A549 treated with CORT108297 at 1 μM for 4 hours (cell line): ENCODE data around the gene SEMA4G. TPM values are rescaled to one million over a fixed set of nuclear protein-coding genes. Genes with fewer than 3 reads are reported as not detected.

Source experiments
- total RNA-seq: library from RNA; stranded (reverse); fragments of 200-300 nt; extraction: Qiagen RNA extraction; gene quantifications from 5 replicates; pipeline ENCODE4 v1.2.3, GENCODE V29; 2022

The SEMA4G gene, protein sequence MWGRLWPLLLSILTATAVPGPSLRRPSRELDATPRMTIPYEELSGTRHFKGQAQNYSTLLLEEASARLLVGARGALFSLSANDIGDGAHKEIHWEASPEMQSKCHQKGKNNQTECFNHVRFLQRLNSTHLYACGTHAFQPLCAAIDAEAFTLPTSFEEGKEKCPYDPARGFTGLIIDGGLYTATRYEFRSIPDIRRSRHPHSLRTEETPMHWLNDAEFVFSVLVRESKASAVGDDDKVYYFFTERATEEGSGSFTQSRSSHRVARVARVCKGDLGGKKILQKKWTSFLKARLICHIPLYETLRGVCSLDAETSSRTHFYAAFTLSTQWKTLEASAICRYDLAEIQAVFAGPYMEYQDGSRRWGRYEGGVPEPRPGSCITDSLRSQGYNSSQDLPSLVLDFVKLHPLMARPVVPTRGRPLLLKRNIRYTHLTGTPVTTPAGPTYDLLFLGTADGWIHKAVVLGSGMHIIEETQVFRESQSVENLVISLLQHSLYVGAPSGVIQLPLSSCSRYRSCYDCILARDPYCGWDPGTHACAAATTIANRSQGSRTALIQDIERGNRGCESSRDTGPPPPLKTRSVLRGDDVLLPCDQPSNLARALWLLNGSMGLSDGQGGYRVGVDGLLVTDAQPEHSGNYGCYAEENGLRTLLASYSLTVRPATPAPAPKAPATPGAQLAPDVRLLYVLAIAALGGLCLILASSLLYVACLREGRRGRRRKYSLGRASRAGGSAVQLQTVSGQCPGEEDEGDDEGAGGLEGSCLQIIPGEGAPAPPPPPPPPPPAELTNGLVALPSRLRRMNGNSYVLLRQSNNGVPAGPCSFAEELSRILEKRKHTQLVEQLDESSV
- 8.0 to 10.4 TPM (median 9.7 TPM) in 5 replicates for total RNA-seq

DNA sequence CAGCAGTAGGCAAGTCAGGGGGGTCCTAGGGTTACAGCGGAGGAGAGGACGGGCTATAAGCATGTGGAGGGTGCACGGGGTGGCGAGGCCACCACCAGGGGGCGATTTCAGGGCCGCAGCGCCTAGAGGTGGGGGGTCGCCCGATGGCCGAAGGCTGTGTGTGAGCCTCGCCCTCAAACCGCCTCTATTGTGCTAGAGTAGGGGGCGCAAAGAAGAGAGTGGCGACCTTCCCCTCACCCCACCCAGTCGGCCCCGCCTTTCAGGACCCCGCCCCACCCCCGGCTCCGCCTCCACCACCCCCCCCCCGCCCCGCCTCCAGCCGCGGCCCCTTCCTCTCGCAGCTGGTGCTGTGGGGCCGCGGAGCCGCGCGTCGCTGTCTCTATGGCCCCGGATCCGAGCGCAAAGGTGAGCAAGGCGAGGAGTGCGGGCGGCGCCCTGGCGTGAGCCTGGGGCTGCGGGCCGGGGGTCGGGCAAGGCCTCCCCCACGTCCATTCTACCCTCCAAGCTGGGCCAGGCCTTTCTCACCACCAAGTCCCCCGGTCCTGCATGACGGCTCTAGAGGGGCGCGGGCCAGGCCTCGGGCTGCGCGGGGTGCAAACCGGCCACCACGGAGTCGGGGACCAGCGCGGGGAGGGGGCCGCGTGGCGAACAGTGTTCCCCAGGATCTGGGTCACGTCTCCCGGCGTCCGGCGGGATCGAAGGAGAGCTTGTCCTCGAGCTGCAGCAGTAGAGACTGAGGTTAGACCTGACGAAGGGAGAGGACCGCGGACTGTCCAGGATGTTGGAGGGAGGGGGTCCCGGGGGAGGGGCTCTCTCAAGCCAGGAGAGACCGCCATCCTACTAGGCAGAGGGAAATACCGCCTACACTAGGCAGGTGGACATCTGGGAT, at the start of gene SEMA4G:
Gene SEMA4G (plus strand): TSS at position 318 of the 889 bp plus-strand sequence. CDS start 3,409 bp downstream, outside the sequence.

DNA sequence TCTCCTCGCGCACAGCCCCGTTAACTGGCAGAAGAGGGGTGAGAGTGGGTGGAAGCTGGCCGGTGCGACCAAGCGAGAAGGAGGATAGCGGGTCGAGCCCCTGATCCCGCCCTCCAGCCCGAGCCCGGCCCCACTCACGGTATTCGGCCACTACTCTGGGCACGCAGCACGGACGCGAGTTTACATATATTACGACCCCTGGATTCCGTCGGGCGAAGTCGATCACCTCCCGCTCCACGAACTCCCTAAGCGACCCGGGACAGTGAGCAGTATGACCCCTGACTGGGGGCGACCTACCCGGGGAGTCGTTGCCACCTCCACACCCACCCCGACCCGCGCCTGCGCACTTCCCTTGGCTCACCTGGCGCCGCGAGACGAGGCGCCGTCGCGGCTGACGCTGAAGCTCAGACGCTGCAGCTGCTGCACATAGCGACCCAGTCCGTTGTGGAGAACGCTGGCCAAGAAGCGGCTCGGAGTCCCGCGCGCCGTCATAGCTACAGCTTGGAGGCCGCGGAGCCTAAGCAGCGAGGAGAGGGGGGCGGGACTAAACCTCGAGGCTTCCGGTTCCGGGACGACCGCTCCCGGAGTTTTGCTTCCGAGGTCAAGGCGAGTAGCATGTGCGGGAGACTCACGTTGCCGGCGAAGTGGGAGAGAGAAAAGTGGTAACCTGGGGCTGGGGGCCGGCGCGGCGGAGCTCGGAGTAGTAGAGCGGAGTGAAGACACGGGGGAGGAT, 17.8 kb downstream of the SEMA4G start, which contains the start of the genes MRPL43 and TWNK:
Gene MRPL43 (minus strand): TSS at position 546 of the 733 bp plus-strand sequence. CDS start 54 bp downstream, at position 492.
Gene TWNK (plus strand): TSS at position 592 of the 733 bp plus-strand sequence. CDS start 668 bp downstream, outside the sequence.

DNA sequence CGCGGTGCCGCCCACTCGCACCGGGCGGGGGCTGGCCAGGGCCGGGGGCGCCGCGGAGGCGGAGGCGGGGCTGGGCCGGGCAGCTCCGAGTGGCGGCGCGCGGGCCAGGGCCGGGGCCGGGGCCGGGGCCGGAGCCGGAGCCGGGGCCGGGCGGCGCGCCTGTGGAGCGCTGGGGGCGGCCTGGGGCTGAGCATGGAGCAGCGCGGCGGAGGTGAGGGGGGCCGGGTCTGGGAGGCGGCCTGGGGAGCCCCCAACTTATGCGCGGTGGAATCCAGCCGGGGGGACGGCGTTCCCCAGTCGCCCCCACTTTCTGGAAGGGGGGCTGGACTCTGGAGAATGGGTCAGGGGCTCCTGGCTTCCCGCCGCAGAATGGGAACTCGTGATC, 30.4 kb downstream of the SEMA4G start, which contains the start of gene LZTS2:
Gene LZTS2 (plus strand): TSS at position 67 of the 385 bp plus-strand sequence. CDS start 2,731 bp downstream, outside the sequence.

Other genes with a start within 250 kb of the SEMA4G start
- 0.09 to 0.30 TPM (median 0.19 TPM) in 5 replicates for gene PAX2, start 223.9 kb upstream of the SEMA4G start, total RNA-seq
- 9.1 to 11.1 TPM (median 9.5 TPM) in 5 replicates for gene SLF2, start 56.5 kb upstream of the SEMA4G start, total RNA-seq
- gene MRPL43, start 18.0 kb downstream of the SEMA4G start, total RNA-seq = 68.2 to 102 TPM (median 100 TPM) in 5 replicates
- 37.5 to 46.4 TPM (median 41.9 TPM) in 5 replicates for gene TWNK, start 18.0 kb downstream of the SEMA4G start, total RNA-seq
- gene LZTS2, start 30.3 kb downstream of the SEMA4G start, total RNA-seq = 28.6 to 49.6 TPM (median 44.5 TPM) in 5 replicates
- gene PDZD7, start 61.6 kb downstream of the SEMA4G start, total RNA-seq = 0.48 to 1.4 TPM (median 0.92 TPM) in 5 replicates
- gene SFXN3, start 61.7 kb downstream of the SEMA4G start, total RNA-seq = 42.5 to 54.1 TPM (median 47.8 TPM) in 5 replicates
- gene KAZALD1, start 92.5 kb downstream of the SEMA4G start, total RNA-seq = 1.6 to 3.6 TPM (median 2.8 TPM) in 5 replicates
- 0.05 to 0.06 TPM in 2 of 5 replicates, not detected in the others for gene TLX1, start 161.8 kb downstream of the SEMA4G start, total RNA-seq